H1 (cell line): ENCODE measurements around the gene PAK6. TPM values are rescaled to one million over a fixed set of nuclear protein-coding genes. Genes with fewer than 3 reads are reported as not detected.

Experiments used
- CTCF ChIA-PET: fragments of 300-600 bp; sonication (Branson Sonifier 250); formaldehyde crosslinking; loops from one replicate; lab custom pipeline; 2021; ENCODE audit not compliant: partially characterized antibody; lab: Charles Lee
- POLR2A ChIA-PET: fragments of 300-600 bp; sonication (Branson Sonifier 250); formaldehyde crosslinking; loops from one replicate; lab custom pipeline; 2021; ENCODE audit warnings: inconsistent platforms; ENCODE audit not compliant: partially characterized antibody; lab: Charles Lee
- DNase-seq, 2 experiments: peaks; one replicate each; pipeline versions ENCODE4 v3.0.0 to v3.0.0-alpha.2; 2010 to 2022; ENCODE audit warnings: low spot score in 2 of 2, low read depth in 1 of 2, mixed read lengths in 1 of 2
- FAIRE-seq: peaks from 2 replicates; lab custom pipeline; 2011; peaks lifted over from hg19 to GRCh38; lab: Jason Lieb, UNC
- H2AFZ ChIP-seq: 2 replicates; pipeline ENCODE4 v1.8.1; 2012; ENCODE audit warnings: low read length, inconsistent platforms
- H2AK5ac ChIP-seq: 2 replicates; pipeline ENCODE4 v1.6.1; 2013; ENCODE audit warnings: low read depth, low read length
- H2BK120ac ChIP-seq: replicated peaks from 2 replicates; pipeline ENCODE3; 2013; ENCODE audit warnings: low read depth, low read length, inconsistent platforms
- H2BK12ac ChIP-seq: 2 replicates; pipeline ENCODE4 v1.6.1; 2013; ENCODE audit warnings: low read depth, low read length
- H2BK15ac ChIP-seq: 2 replicates; pipeline ENCODE4 v1.6.1; 2013; ENCODE audit warnings: low read length
- H2BK20ac ChIP-seq: 2 replicates; pipeline ENCODE4 v1.6.1; 2013; ENCODE audit warnings: low read length
- H2BK5ac ChIP-seq: 2 replicates; pipeline ENCODE4 v1.6.1; 2013; ENCODE audit warnings: low read depth, low read length
- H3K14ac ChIP-seq: 2 replicates; pipeline ENCODE4 v1.6.1; 2013; ENCODE audit warnings: inconsistent platforms; ENCODE audit not compliant: insufficient read length
- H3K18ac ChIP-seq: 2 replicates; pipeline ENCODE4 v1.6.1; 2013; ENCODE audit warnings: low read length; ENCODE audit errors: extremely low read depth
- H3K23ac ChIP-seq: 2 replicates; pipeline ENCODE4 v1.6.1; 2013; ENCODE audit warnings: inconsistent platforms; ENCODE audit not compliant: insufficient read length
- H3K23me2 ChIP-seq: 2 replicates; pipeline ENCODE4 v1.6.1; 2013; ENCODE audit warnings: low read depth, low read length
- H3K27ac ChIP-seq: 2 replicates; pipeline ENCODE4 v1.6.1; 2011; ENCODE audit warnings: low read depth, low read length, inconsistent platforms
- H3K27me3 ChIP-seq, 4 experiments: replicated peaks in 1 of 4; 1 replicate in 1 of 4; 2 replicates in 3 of 4; pipeline versions ENCODE4 v1.6.1 to v1.8.1; 2011 to 2013; ENCODE audit warnings: low read length in 3 of 4, mild to moderate bottlenecking in 3 of 4, inconsistent platforms in 2 of 4, mixed read lengths in 2 of 4, moderate library complexity in 1 of 4; ENCODE audit not compliant: control insufficient read depth in 3 of 4, insufficient read depth in 3 of 4; ENCODE audit errors: extremely low read depth in 1 of 4
- H3K36me3 ChIP-seq, 4 experiments: 2 replicates each; pipeline versions ENCODE4 v1.6.1 to v1.8.1; 2011 to 2013; ENCODE audit warnings: mild to moderate bottlenecking in 4 of 4, low read length in 3 of 4, moderate library complexity in 2 of 4, control low read depth in 1 of 4, inconsistent platforms in 1 of 4; ENCODE audit not compliant: insufficient read depth in 4 of 4, control insufficient read depth in 2 of 4
- H3K4ac ChIP-seq: replicated peaks from 2 replicates; pipeline ENCODE3; 2013; ENCODE audit warnings: low read length, low read depth, mixed read lengths, inconsistent platforms; ENCODE audit not compliant: insufficient read length
- H3K4me1 ChIP-seq, 4 experiments: replicated peaks in 1 of 4; 1 replicate in 1 of 4; 2 replicates in 3 of 4; pipeline versions ENCODE4 v1.6.1 to v1.8.1; 2011 to 2013; ENCODE audit warnings: low read length in 3 of 4, inconsistent platforms in 2 of 4, mixed read lengths in 1 of 4; ENCODE audit not compliant: insufficient read depth in 4 of 4, control insufficient read depth in 3 of 4
- H3K4me2 ChIP-seq, 2 experiments: 2 replicates each; pipeline versions ENCODE4 v1.6.1 to v1.8.1; 2011 to 2013; ENCODE audit warnings: low read depth in 2 of 2, low read length in 2 of 2, control low read depth in 1 of 2, inconsistent platforms in 1 of 2, mild to moderate bottlenecking in 1 of 2; ENCODE audit not compliant: insufficient read depth in 1 of 2
- H3K4me3 ChIP-seq, 4 experiments: fragments of 200-600, 300-600 bp in 1 of 4; sonication (generic), shearing (Covaris generic), sonication (Bioruptor Twin) in 1 of 4; 2 replicates each; pipeline versions ENCODE4 v1.5.1 to v1.8.1; 2011 to 2016; ENCODE audit warnings: low read length in 4 of 4, low read depth in 3 of 4, control low read depth in 2 of 4, inconsistent platforms in 2 of 4, mild to moderate bottlenecking in 2 of 4, mixed read lengths in 1 of 4, moderate library complexity in 1 of 4; ENCODE audit not compliant: insufficient read depth in 2 of 4; ENCODE audit errors: extremely low read depth in 1 of 4
- H3K56ac ChIP-seq: replicated peaks from 2 replicates; pipeline ENCODE3; 2013; ENCODE audit warnings: low read depth, mild to moderate bottlenecking, mixed read lengths, low read length, inconsistent platforms; ENCODE audit not compliant: insufficient read length
- H3K79me1 ChIP-seq: 2 replicates; pipeline ENCODE4 v1.6.1; 2013; ENCODE audit warnings: low read depth, low read length, control low read depth
- H3K79me2 ChIP-seq, 2 experiments: 2 replicates each; pipeline versions ENCODE4 v1.6.1 to v1.8.1; 2012 to 2013; ENCODE audit warnings: low read length in 2 of 2, mild to moderate bottlenecking in 2 of 2, inconsistent platforms in 1 of 2; ENCODE audit not compliant: insufficient read depth in 2 of 2, control insufficient read depth in 1 of 2
- H3K9ac ChIP-seq, 4 experiments: replicated peaks in 1 of 4; 1 replicate in 1 of 4; 2 replicates in 3 of 4; pipeline versions ENCODE4 v1.6.1 to v1.8.1; 2011 to 2013; ENCODE audit warnings: low read depth in 3 of 4, low read length in 3 of 4, control low read depth in 2 of 4, mild to moderate bottlenecking in 2 of 4, moderate library complexity in 2 of 4, inconsistent platforms in 1 of 4; ENCODE audit errors: extremely low read depth in 1 of 4
- H3K9me3 ChIP-seq, 2 experiments: 2 replicates each; pipeline versions ENCODE4 v1.6.1 to v1.8.1; 2012 to 2013; ENCODE audit warnings: mild to moderate bottlenecking in 2 of 2, moderate library complexity in 2 of 2, control low read depth in 1 of 2, inconsistent platforms in 1 of 2, low read depth in 1 of 2, low read length in 1 of 2, mixed read lengths in 1 of 2; ENCODE audit not compliant: insufficient read depth in 2 of 2
- H4K20me1 ChIP-seq, 2 experiments: replicated peaks in 1 of 2; 2 replicates each; pipeline versions ENCODE3 to v1.8.1; 2011 to 2013; ENCODE audit warnings: inconsistent platforms in 2 of 2, low read length in 2 of 2, mild to moderate bottlenecking in 1 of 2; ENCODE audit not compliant: insufficient read depth in 2 of 2, control insufficient read depth in 1 of 2
- H4K5ac ChIP-seq: 2 replicates; pipeline ENCODE4 v1.6.1; 2013; ENCODE audit warnings: low read length, low read depth, mixed read lengths, inconsistent platforms; ENCODE audit not compliant: insufficient read length
- H4K8ac ChIP-seq: 2 replicates; pipeline ENCODE4 v1.8.0; 2013; ENCODE audit warnings: mild to moderate bottlenecking, moderate library complexity, low read length, inconsistent platforms; ENCODE audit not compliant: insufficient read depth; ENCODE audit errors: extremely low read depth
- H4K91ac ChIP-seq: replicated peaks from 2 replicates; pipeline ENCODE3; 2013; ENCODE audit warnings: low read length, mixed read lengths, inconsistent platforms; ENCODE audit not compliant: insufficient read length
- BRCA1 ChIP-seq: IDR thresholded peaks from 2 replicates; pipeline ENCODE4 v1.6.1; 2012; ENCODE audit warnings: low read depth, low read length, improper control_type of control experiment
- HDAC6 ChIP-seq: IDR thresholded peaks from one replicate; pipeline ENCODE4 v1.7.1; 2012; ENCODE audit warnings: low read depth, mild to moderate bottlenecking, inconsistent platforms, low read length, moderate library complexity
- KDM1A ChIP-seq: fragments of 200-600, 300-600 bp; sonication (generic); IDR thresholded peaks from 2 replicates; pipeline ENCODE4 v1.7.1; 2016; ENCODE audit warnings: mild to moderate bottlenecking, low read length, borderline replicate concordance
- POLR2AphosphoS5 ChIP-seq: IDR thresholded peaks from 2 replicates; pipeline ENCODE4 v1.6.1; 2011; ENCODE audit warnings: low read depth, low read length
- POU5F1 ChIP-seq: IDR thresholded peaks from 2 replicates; pipeline ENCODE4 v1.6.1; 2011; ENCODE audit warnings: low read depth, mild to moderate bottlenecking, low read length, moderate library complexity
- SP2 ChIP-seq: IDR thresholded peaks from 2 replicates; pipeline ENCODE4 v1.6.1; 2012; ENCODE audit warnings: mild to moderate bottlenecking, low read length, inconsistent platforms
- TAF1 ChIP-seq: IDR thresholded peaks from 2 replicates; pipeline ENCODE4 v1.6.1; 2011; ENCODE audit warnings: mild to moderate bottlenecking, low read depth, low read length
- TAF7 ChIP-seq: optimal IDR thresholded peaks from 2 replicates; pipeline ENCODE3; 2011; ENCODE audit warnings: low read depth, mild to moderate bottlenecking, inconsistent platforms, low read length, moderate library complexity, borderline replicate concordance
- WGBS, 2 experiments: shearing (Covaris generic) in 1 of 2; methylation state at CpG; one replicate each; pipeline versions ENCODE4 v1.1.6 to v1.1.7; 2013 to 2015; ENCODE audit warnings: low lambda C conversion rate in 2 of 2, mixed read lengths in 2 of 2, inconsistent platforms in 1 of 2, low coverage in 1 of 2, missing lambda C conversion rate in 1 of 2; ENCODE audit not compliant: insufficient replicate concordance in 2 of 2, insufficient coverage in 1 of 2, insufficient read length in 1 of 2; ENCODE audit errors: extremely low coverage in 1 of 2, missing lambda C conversion rate in 1 of 2; 5-methylcytosine and 5-hydroxymethylcytosine counted together
- polyA plus RNA-seq, 7 experiments: library from polyadenylated mRNA; depleted of rRNA in 3 of 7; stranded (reverse) in 5 of 7; unstranded in 2 of 7; fragments of >200 nt in 5 of 7; fragments of 200-250 nt in 2 of 7; gene quantifications; 1 replicate in 5 of 7; 2 replicates in 1 of 7; 4 replicates in 1 of 7; pipeline versions ENCODE4 v1.2.1 to v1.2.3, GENCODE V29; 2011 to 2013; ENCODE audit warnings: missing spikeins in 2 of 7, mixed read lengths in 2 of 7
- total RNA-seq: library from RNA; stranded (reverse); fragmentation: NEBNext Ultra II Directional; extraction: Animal tissue kit (Norgen Biotek cat#: 25700); gene quantifications from 2 replicates; pipeline ENCODE4 v1.2.1, GENCODE V29; 2021

Gene PAK6
- total and polyA plus RNA-seq, 2 of the 8 experiments (the other 6 are each of a cell fraction or from before 2014, with no cell fraction given) = 6.9 to 9.4 TPM

DNA sequence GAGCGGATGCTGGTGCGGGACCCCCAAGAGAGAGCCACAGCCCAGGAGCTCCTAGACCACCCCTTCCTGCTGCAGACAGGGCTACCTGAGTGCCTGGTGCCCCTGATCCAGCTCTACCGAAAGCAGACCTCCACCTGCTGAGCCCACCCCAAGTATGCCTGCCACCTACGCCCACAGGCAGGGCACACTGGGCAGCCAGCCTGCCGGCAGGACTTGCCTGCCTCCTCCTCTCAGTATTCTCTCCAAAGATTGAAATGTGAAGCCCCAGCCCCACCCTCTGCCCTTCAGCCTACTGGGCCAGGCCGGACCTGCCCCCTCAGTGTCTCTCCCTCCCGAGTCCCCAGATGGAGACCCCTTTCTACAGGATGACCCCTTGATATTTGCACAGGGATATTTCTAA lies 37.1 kb downstream of the PAK6 start:
- no peak for FAIRE-seq
- H3K4me2 ChIP-seq = no peak overlapping the region
- H3K4me3 ChIP-seq = no peak overlapping the region
- TF ChIP-seq POU5F1 (no peak), SP2 (no peak), KDM1A (no peak), BRCA1 (no peak), HDAC6 (no peak), POLR2AphosphoS5 (no peak), TAF1 (no peak), TAF7 (no peak)
- TF ChIP-seq, all 59 proteins: peak for 0
- no peak overlapping the region for H2BK12ac ChIP-seq
- no peak overlapping the region for H3K18ac ChIP-seq
- no peak overlapping the region for H2BK20ac ChIP-seq
- no peaks in the 10 kb centered on the region for H3K79me1 ChIP-seq
- H3K4me1 ChIP-seq = peaks cover 4 to 12% (median 7%) of the 10 kb centered on the region in 4 experiments
- H3K56ac ChIP-seq = no peak overlapping the region
- no peaks in the 10 kb centered on the region for H3K9me3 ChIP-seq
- H4K5ac ChIP-seq = no peak overlapping the region
- no peak for DNase-seq
- H3K27ac ChIP-seq = no peak overlapping the region
- no peak overlapping the region for H4K91ac ChIP-seq
- H3K79me2 ChIP-seq = no peaks in the 10 kb centered on the region
- ChIA-PET CTCF (interaction anchor here (0.6 to 27.9 kb wide), 10 partner anchors 9 to 232 kb away, joined by 4 to 1340 read pairs (median 138); partner anchors contain the start of genes ANKRD63, BMF, CCDC9B and INAFM2), POLR2A (interaction anchor here (1.5 to 2.0 kb wide), 2 partner anchors 24 to 37 kb away, joined by 5 to 7 read pairs; partner anchors contain the start of gene PAK6)
- no peak overlapping the region for H3K4ac ChIP-seq
- H3K14ac ChIP-seq = no peak overlapping the region
- H2AK5ac ChIP-seq = no peak overlapping the region
- no peak overlapping the region for H2BK5ac ChIP-seq
- no peak overlapping the region for H2AFZ ChIP-seq
- no peak overlapping the region for H3K9ac ChIP-seq
- 88% methylated on average over 7 of the region's 7 CpGs; no CpG with 5 or more reads in 1 of the 2 experiments for WGBS, 2 experiments
- H3K23ac ChIP-seq = no peak overlapping the region
- no peaks in the 10 kb centered on the region for H3K36me3 ChIP-seq
- peaks cover 6 to 21% (median 13%) of the 10 kb centered on the region in 4 experiments; a peak in 6 of 7 replicates for H3K27me3 ChIP-seq
- no peak overlapping the region for H4K8ac ChIP-seq
- no peak overlapping the region for H2BK15ac ChIP-seq
- no peaks in the 10 kb centered on the region for H4K20me1 ChIP-seq
- no peaks in the 10 kb centered on the region for H3K23me2 ChIP-seq
- no peak overlapping the region for H2BK120ac ChIP-seq
